Gastrocnemius medialis (tissue), 4 donors: ENCODE results near the gene ZNF664. TPM values are rescaled to one million over a fixed set of nuclear protein-coding genes. Genes with fewer than 3 reads are reported as not detected.

ENCODE experiments used
- ATAC-seq, 2 donors: fragments of 150-250 bp; one replicate each; pipeline ENCODE4 v1.9.1; 2016
- DNase-seq, 2 donors: peaks; one replicate each; pipeline ENCODE4 v3.0.0-alpha.2; 2019
- H3K27ac ChIP-seq, 4 donors: fragments of 200-600 bp; sonication (generic); 1 replicate in 1 of 4; 2 replicates in 3 of 4; pipeline ENCODE4 v1.5.1; 2016 to 2018; ENCODE audit warnings: mild to moderate bottlenecking in 2 of 4, moderate library complexity in 1 of 4
- H3K27me3 ChIP-seq, 3 donors: fragments of 200-600 bp; sonication (generic) in 2 of 3; 1 replicate in 1 of 3; 2 replicates in 2 of 3; pipeline versions ENCODE4 v1.5.1 to v1.6.0; 2016 to 2019; ENCODE audit warnings: mild to moderate bottlenecking in 1 of 3, moderate library complexity in 1 of 3
- H3K36me3 ChIP-seq, 2 donors: fragments of 200-600 bp; sonication (generic) in 1 of 2; one replicate each; pipeline ENCODE4 v1.5.1; 2017 to 2018
- H3K4me1 ChIP-seq, 2 donors: fragments of 200-600 bp; sonication (generic) in 1 of 2; one replicate each; pipeline ENCODE4 v1.5.1; 2016 to 2017; ENCODE audit warnings: mild to moderate bottlenecking in 2 of 2
- H3K4me3 ChIP-seq, 4 donors: fragments of 200-600 bp; sonication (generic) in 3 of 4; 1 replicate in 1 of 4; 2 replicates in 3 of 4; pipeline ENCODE4 v1.5.1; 2016 to 2019; ENCODE audit warnings: mild to moderate bottlenecking in 2 of 4
- H3K9me3 ChIP-seq, 3 donors: fragments of 200-600 bp; sonication (generic) in 2 of 3; 1 replicate in 1 of 3; 2 replicates in 2 of 3; pipeline ENCODE4 v1.5.1; 2016 to 2019
- CTCF ChIP-seq, 5 experiments: fragments of 450-650 bp in 3 of 5; fragments of 200-600 bp in 2 of 5; sonication (generic) in 2 of 5; IDR thresholded peaks in 4 of 5; conservative IDR thresholded peaks in 1 of 5; 1 replicate in 4 of 5; 2 replicates in 1 of 5; pipeline ENCODE4 v1.5.1; 2016 to 2019; ENCODE audit warnings: antibody characterized with exemption in 5 of 5, mild to moderate bottlenecking in 3 of 5, moderate library complexity in 3 of 5
- POLR2A ChIP-seq, 2 donors: fragments of 450-650 bp; IDR thresholded peaks; one replicate each; pipeline ENCODE4 v1.6.1; 2017; ENCODE audit warnings: antibody characterized with exemption in 2 of 2, mild to moderate bottlenecking in 2 of 2, moderate library complexity in 2 of 2
- in situ Hi-C, 4 donors: fragments of 200-750 bp; cut with MboI; loops; one replicate each; pipeline versions ENCODE4 v1.15.0 to v1.8.0; 2017; ENCODE audit warnings: low sequenced_read_pairs in 4 of 4
- intact Hi-C: fragments of 100-400 bp; cut with DNase I; formaldehyde crosslinking; loops from one replicate; pipeline ENCODE4 v1.15.1; 2023; ENCODE audit warnings: low total_unique reads
- total RNA-seq, 4 donors: library from RNA; depleted of rRNA; stranded (reverse); fragments of >200 nt; gene quantifications; one replicate each; pipeline versions ENCODE4 v1.1.0 to v1.2.3, GENCODE V29; 2016

The ZNF664 gene
- total RNA-seq, 4 donors from 2014 or later, result 18.1 to 37.0 (median 32.6) TPM

DNA sequence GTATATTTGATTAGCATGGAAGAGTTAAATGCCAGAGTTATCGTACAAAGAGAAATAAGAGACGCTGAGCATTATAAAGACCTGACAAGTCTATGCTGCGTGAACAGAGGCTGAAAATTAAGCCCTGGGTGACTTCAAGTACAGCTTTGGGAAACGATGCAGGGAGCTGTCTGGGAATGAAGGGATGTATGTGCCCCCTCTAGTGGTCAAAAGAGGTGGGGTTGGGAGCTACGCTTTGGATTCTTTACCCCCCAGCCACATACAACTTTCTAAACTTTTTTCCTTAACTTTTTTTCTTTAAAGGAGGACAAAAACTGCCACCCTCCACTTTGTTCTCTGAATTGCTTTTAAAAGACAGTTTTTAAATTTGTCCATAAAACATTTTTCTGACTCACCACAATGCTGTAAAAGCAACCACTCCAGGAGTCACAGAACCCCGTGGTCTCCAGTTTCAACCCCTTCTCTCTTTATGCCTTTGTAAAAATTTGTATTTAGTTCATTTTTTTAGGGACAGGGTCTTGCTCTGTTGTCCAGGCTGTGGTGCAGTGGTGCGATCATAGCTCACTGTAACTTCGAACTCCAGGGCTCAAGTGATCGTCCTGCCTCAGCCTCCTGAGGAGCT, 59.4 kb downstream of the ZNF664 start:
- Histone ChIP-seq H3K4me3 (no peak overlapping the region), H3K9me3 (no peaks in the 10 kb centered on the region), H3K27me3 (no peaks in the 10 kb centered on the region), H3K27ac (no peak overlapping the region), H3K4me1 (peaks cover 13 to 17% of the 10 kb centered on the region in 2 donors), H3K36me3 (no peaks in the 10 kb centered on the region)
- DNase-seq (peak in 1 of 2 donors; percentile 33), ATAC-seq (peak; percentile 63 to 70)
- intact Hi-C loops (loop anchor here (1.0 kb wide), 1 partner anchor 60 kb away; the partner anchor contains the start of gene CCDC92), in situ Hi-C loops (loop anchor here (5.0 to 25.0 kb wide), 4 partner anchors 128 to 880 kb away; partner anchors contain the start of gene UBC (in 1 of the 4))
- TF ChIP-seq CTCF (IDR thresholded peaks at IDR 0.05 in 4 of 5, conservative IDR thresholded peaks at IDR 0.05 in 1 of 5) (peak; percentile 63 to 86 (median 77)), POLR2A (IDR thresholded peaks at IDR 0.05) (no peak)

- no peaks in the 10 kb centered on the region for H3K36me3 ChIP-seq
- H3K4me3 ChIP-seq, result no peak overlapping the region
- H3K27ac ChIP-seq, result no peak overlapping the region
- H3K9me3 ChIP-seq, result no peaks in the 10 kb centered on the region
- ATAC-seq (no peak), DNase-seq (no peak)
- intact Hi-C loops, result no loop called here
- in situ Hi-C loops, result loop anchor here (5.0 to 25.0 kb wide), 4 partner anchors 129 to 878 kb away; partner anchors contain the start of gene UBC (in 1 of the 4)
- peaks cover 0 to 2% of the 10 kb centered on the region in 2 donors for H3K4me1 ChIP-seq
- no peaks in the 10 kb centered on the region for H3K27me3 ChIP-seq
- TF ChIP-seq POLR2A (IDR thresholded peaks at IDR 0.05) (no peak), CTCF (IDR thresholded peaks at IDR 0.05 in 4 of 5, conservative IDR thresholded peaks at IDR 0.05 in 1 of 5) (no peak)
Measured at GRCh38 chr12:124033859-124034258, 60.8 kb downstream of the ZNF664 start.

- ATAC-seq (no peak), DNase-seq (no peak)
- TF ChIP-seq POLR2A (IDR thresholded peaks at IDR 0.05) (no peak), CTCF (IDR thresholded peaks at IDR 0.05 in 4 of 5, conservative IDR thresholded peaks at IDR 0.05 in 1 of 5) (no peak)
- intact Hi-C loops, result no loop called here
- no peaks in the 10 kb centered on the region for H3K4me1 ChIP-seq
- no peak overlapping the region for H3K4me3 ChIP-seq
- H3K27ac ChIP-seq, result no peak overlapping the region
- H3K36me3 ChIP-seq, result no peaks in the 10 kb centered on the region
- H3K27me3 ChIP-seq, result no peaks in the 10 kb centered on the region
- in situ Hi-C loops, result loop anchor here (5.0 to 25.0 kb wide), 4 partner anchors 129 to 878 kb away; partner anchors contain the start of gene UBC (in 1 of the 4)
- H3K9me3 ChIP-seq, result no peaks in the 10 kb centered on the region
Measured at GRCh38 chr12:124034297-124034696, 61.3 kb downstream of the ZNF664 start.

GRCh38 chr12:124035163-124035562, 62.1 kb downstream of the ZNF664 start:
- Histone ChIP-seq H3K36me3 (no peaks in the 10 kb centered on the region), H3K27me3 (no peaks in the 10 kb centered on the region), H3K27ac (no peak overlapping the region), H3K9me3 (no peaks in the 10 kb centered on the region), H3K4me3 (no peak overlapping the region), H3K4me1 (no peaks in the 10 kb centered on the region)
- ATAC-seq (no peak), DNase-seq (no peak)
- in situ Hi-C loops, result loop anchor here in 3 of 4 donors (10.0 to 25.0 kb wide), 3 partner anchors 130 to 877 kb away; partner anchors contain the start of gene UBC (in 1 of the 3)
- intact Hi-C loops, result no loop called here
- no peak for TF ChIP-seq POLR2A (IDR thresholded peaks at IDR 0.05)
- no peak for TF ChIP-seq CTCF (IDR thresholded peaks at IDR 0.05 in 4 of 5, conservative IDR thresholded peaks at IDR 0.05 in 1 of 5)
